Neutrophil (primary cell): ENCODE measurements around the gene SERTAD1.
A peak's percentile ranks its signal among the peaks of the same experiment; 100 is the strongest.

Source experiments
- H3K27ac ChIP-seq: fragments of 200-600 bp; sonication (generic); 2 replicates; pipeline ENCODE4 v1.5.1; 2016; ENCODE audit warnings: mild to moderate bottlenecking, moderate library complexity
- H3K27me3 ChIP-seq: fragments of 200-600 bp; sonication (generic); 2 replicates; pipeline ENCODE4 v1.6.0; 2016; ENCODE audit warnings: mild to moderate bottlenecking
- H3K36me3 ChIP-seq: fragments of 200-600 bp; sonication (generic); 2 replicates; pipeline ENCODE4 v1.5.1; 2017
- H3K4me1 ChIP-seq, 2 experiments: fragments of 200-600 bp in 1 of 2; sonication (generic) in 1 of 2; 1 replicate in 1 of 2; 2 replicates in 1 of 2; pipeline versions ENCODE4 v1.5.1 to v1.6.1; 2013 to 2016; ENCODE audit warnings: low read depth in 1 of 2, low read length in 1 of 2, mild to moderate bottlenecking in 1 of 2, moderate library complexity in 1 of 2; ENCODE audit not compliant: control insufficient read depth in 1 of 2, insufficient read depth in 1 of 2
- H3K4me3 ChIP-seq, 2 experiments: fragments of 200-600 bp in 1 of 2; sonication (generic) in 1 of 2; 1 replicate in 1 of 2; 2 replicates in 1 of 2; pipeline ENCODE4 v1.5.1; 2013 to 2016; ENCODE audit warnings: low read depth in 1 of 2, low read length in 1 of 2, mild to moderate bottlenecking in 1 of 2, moderate library complexity in 1 of 2
- H3K9me3 ChIP-seq: fragments of 200-600 bp; sonication (generic); 2 replicates; pipeline ENCODE4 v1.5.1; 2016
- CTCF ChIP-seq: fragments of 200-600 bp; sonication (generic); IDR thresholded peaks from 2 replicates; pipeline ENCODE4 v1.5.1; 2016; ENCODE audit warnings: antibody characterized with exemption

Gene SERTAD1

GRCh38 chr19:40407714-40408597 lies 17.8 kb downstream of the SERTAD1 start:
- Histone ChIP-seq H3K4me3 (no peak overlapping the region), H3K36me3 (no peaks in the 10 kb centered on the region), H3K27me3 (peaks cover 22% of the 10 kb centered on the region), H3K4me1 (peaks cover 11 to 24% of the 10 kb centered on the region in 2 experiments), H3K9me3 (no peaks in the 10 kb centered on the region), H3K27ac (peak overlapping the region; percentile 23)
- TF ChIP-seq CTCF, result no peak

- Histone ChIP-seq H3K27ac (peak overlapping the region; percentile 43), H3K27me3 (peaks cover 44% of the 10 kb centered on the region), H3K4me3 (peak overlapping the region; percentile 64 to 71), H3K4me1 (peaks cover 14 to 29% of the 10 kb centered on the region in 2 experiments), H3K36me3 (no peaks in the 10 kb centered on the region), H3K9me3 (no peaks in the 10 kb centered on the region)
- TF ChIP-seq CTCF, result peak; percentile 24
Measured at GRCh38 chr19:40403262-40403984, 22.4 kb downstream of the SERTAD1 start.

GRCh38 chr19:40400559-40400958 lies 25.2 kb downstream of the SERTAD1 start:
- H3K4me1 ChIP-seq, result peaks cover 11 to 23% of the 10 kb centered on the region in 2 experiments
- H3K27ac ChIP-seq, result no peak overlapping the region
- no peaks in the 10 kb centered on the region for H3K36me3 ChIP-seq
- TF ChIP-seq CTCF, result no peak
- no peak overlapping the region for H3K4me3 ChIP-seq
- H3K27me3 ChIP-seq, result peaks cover 63% of the 10 kb centered on the region
- no peaks in the 10 kb centered on the region for H3K9me3 ChIP-seq

- H3K4me3 ChIP-seq, result peak overlapping the region in 1 of 2 experiments; percentile 10
- TF ChIP-seq CTCF, result no peak
- H3K36me3 ChIP-seq, result no peaks in the 10 kb centered on the region
- no peaks in the 10 kb centered on the region for H3K9me3 ChIP-seq
- H3K27ac ChIP-seq, result no peak overlapping the region
- H3K4me1 ChIP-seq, result peaks cover 11 to 15% of the 10 kb centered on the region in 2 experiments
- H3K27me3 ChIP-seq, result peaks cover 49% of the 10 kb centered on the region
Measured at GRCh38 chr19:40398417-40399131, 27.2 kb downstream of the SERTAD1 start.

DNA sequence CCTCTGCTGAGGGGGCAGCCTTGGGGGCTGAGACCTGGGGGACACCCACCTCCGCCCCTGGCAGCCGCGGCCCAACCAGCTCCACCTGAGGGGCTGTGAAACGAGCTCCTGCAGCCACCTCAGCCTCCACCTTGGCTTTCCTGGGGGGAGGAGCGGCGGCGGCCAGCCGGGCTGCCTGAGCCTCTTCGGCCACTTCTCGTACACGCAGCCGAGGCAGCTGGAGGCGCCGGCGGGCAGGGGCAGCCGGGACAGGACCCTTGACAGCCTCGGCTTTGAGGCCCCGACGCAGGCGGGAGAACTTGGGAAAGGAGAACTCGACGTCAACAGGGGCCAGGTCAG lies 28.3 kb downstream of the SERTAD1 start:
- H3K36me3 ChIP-seq, result no peaks in the 10 kb centered on the region
- no peak for TF ChIP-seq CTCF
- H3K27ac ChIP-seq, result no peak overlapping the region
- no peaks in the 10 kb centered on the region for H3K9me3 ChIP-seq
- H3K27me3 ChIP-seq, result peaks cover 39% of the 10 kb centered on the region
- no peak overlapping the region for H3K4me3 ChIP-seq
- peaks cover 7 to 8% of the 10 kb centered on the region in 2 experiments for H3K4me1 ChIP-seq
